HG03354 (cell line): ENCODE measurements around the gene CENPK.
A peak's percentile ranks its signal among the peaks of the same experiment; 100 is the strongest.
"Not testable (repeated sequence)": the region's sequence is repeated elsewhere in the genome, so short reads cannot be mapped to it uniquely, and the experiment has no call there.

Source experiments
- ATAC-seq: cut with Tn5 transposase; IDR thresholded peaks from one replicate; pipeline ENCODE4 v1.9.1; 2021; ENCODE audit warnings: mild to moderate bottlenecking; ENCODE audit not compliant: unreplicated experiment, poor library complexity, severe bottlenecking

CENPK gene

DNA sequence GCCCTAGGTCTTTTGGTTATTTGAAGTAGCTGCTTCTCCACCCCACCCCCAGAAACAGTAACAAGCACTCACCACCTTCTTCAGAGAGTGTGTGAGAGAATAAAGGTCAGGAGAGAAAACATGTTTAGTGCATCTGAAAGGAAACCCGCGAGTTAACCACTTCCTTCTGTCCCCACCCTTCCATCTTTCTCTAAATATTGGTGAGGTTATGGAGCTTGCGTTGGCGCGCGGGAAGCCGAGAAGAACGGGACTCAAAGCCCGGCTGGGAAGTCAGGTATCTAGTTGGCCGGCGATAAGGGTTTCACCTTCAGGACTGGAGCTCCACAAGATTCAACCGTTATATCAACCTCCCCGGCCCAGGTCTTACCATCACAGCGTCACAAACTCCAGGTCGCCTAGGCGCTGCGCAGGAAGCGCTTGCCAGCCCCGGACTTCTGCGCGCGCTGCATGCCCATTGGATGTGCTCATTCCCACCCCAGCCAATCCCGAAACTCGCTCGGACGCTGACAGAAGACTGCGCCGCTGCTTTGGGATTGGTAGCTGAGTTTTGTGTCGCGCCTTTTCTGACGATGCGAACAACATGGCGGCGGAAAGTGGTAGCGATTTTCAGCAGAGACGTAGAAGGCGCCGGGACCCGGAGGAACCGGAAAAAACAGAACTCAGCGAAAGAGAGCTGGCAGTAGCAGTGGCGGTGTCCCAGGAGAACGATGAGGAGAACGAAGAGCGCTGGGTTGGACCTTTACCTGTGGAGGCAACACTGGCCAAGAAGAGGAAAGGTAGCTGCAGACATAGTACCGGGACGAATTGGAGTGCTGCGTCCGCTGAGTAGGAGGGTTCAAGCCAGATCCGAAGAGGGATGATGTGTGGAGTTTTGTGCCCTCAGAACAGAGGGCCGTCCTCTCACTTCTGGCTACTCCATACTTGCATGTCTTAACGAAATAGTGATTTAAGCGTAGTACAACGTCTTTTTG, at the start of gene CENPK, which contains the start of gene PPWD1:
Gene CENPK, minus strand, starts transcription at position 438 of the 971 bp plus-strand sequence. CDS start 8,261 bp downstream, outside the sequence.
Gene PPWD1, plus strand, starts transcription at position 566 of the 971 bp plus-strand sequence. Its CDS starts 15 bp downstream, at position 581.
- peak; percentile 99 for ATAC-seq

- no peak for ATAC-seq
These were observed 49.4 kb upstream of the CENPK start for GRCh38 chr5:65612298-65612907.

GRCh38 chr5:65611524-65611923, 48.6 kb upstream of the CENPK start:
- ATAC-seq, result no peak

GRCh38 chr5:65601761-65602160, 38.8 kb upstream of the CENPK start:
- ATAC-seq, result not testable (repeated sequence)

DNA sequence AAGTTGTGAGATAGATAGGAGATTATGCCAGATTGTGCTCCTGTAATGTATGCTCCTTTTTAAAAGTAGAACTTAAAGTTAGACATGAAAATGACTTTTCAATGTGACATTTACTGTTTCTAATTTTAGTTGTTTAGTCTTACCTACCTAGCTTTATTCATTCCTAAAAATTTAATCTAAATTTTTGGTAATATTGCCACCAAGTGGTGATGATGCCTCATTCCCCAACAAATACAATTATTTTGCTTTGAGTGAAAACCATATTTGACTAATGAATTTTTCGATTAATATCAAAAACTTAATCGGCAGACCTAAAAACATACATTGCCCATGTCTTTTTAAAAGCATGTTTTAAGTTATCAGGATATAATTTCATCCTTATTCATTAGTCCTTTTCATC, 25.7 kb upstream of the CENPK start:
- ATAC-seq, result no peak

DNA sequence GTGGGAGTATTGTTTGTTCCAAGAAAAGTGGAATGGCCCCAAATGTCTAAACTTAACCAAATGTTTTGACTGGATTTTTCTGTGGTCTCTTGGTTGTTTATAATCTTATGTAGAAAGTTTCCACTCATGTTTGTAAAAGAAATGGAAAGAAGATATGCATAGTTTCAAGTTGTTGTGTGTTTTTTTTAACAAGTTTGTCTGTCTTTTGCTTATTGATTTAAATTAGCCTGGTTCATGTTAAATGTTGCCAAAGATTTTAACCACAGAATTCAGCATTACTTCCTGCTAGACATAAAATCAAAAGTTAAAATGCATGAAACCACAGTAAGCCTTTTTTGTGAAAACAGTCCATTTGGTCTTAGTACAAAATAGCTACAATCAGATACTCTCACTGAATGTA, 14.2 kb upstream of the CENPK start:
- ATAC-seq, result no peak

DNA sequence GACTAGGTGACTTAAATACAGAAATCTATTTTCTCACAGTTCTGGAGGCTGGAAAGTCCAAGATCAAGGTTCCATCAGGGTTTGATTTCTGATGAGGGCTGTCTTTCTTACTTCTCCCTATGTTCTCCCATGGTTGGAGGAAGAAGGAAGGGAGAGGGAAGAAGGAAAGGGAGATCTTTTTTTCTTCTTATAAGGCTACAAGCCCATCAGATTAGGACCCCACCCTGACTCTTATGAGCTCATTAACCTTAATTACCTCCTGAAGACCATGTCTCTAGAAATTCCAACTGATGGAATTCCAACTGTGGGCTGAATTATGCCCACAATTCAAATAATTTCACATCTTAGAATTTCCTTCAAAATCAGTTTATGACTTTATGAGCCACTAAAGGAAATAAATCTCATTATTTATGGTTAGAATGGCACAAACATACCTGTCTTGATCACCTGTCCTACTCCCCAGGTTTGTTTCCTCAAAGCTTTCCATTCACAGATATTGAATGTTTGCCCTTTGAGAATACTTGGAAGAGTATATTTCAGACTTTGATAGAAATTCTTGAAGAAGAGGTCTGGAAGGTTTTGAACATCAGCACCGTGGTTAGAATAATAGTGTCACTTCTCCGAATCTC, 7.7 kb upstream of the CENPK start:
- no peak for ATAC-seq

GRCh38 chr5:65566505-65566904, 3.5 kb upstream of the CENPK start:
- no peak for ATAC-seq

DNA sequence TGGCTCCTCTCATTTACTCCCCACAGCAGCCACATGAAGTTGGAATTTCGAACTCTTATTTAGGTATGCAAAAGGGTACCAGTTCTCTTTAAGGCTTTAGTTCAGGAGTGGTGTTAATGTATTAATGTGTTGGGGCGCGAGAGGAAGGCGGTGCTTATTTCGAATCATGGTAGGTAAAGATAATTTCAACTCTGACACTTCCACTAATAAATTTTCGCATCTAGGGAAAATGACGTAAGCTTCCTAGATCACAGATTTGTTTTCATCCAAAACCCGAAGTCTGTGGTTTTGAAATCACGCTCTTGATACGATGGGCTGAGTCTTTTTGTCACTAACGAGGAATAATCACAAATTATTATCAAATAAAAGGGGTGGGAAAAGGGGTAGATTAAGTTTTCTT, 809 bp upstream of the CENPK start:
- ATAC-seq, result no peak

GRCh38 chr5:65556718-65557117, 6.2 kb downstream of the CENPK start:
- no peak for ATAC-seq

DNA sequence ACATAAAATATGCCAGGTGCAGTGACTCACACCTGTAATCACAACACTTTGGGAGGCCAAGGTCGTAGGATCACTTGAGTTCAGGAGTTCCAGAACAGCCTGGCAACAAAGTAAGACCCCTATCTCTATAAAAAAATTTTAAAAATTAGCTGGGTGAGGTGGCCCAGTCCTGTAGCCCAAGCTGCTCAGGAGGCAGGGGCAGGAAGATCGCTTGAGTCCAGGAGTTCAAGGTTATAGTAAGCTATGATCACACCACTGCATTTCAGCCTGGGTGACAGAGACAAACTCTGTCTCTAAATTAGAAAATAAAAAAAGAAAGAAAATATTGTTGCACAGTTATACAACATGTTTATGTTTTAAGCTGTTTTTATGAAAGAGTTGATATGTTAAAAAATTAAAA, 6.8 kb downstream of the CENPK start:
- no peak for ATAC-seq

- ATAC-seq, result no peak
These were observed 7.7 kb downstream of the CENPK start for GRCh38 chr5:65555287-65555686.

- ATAC-seq, result no peak
These were observed 9.0 kb downstream of the CENPK start for GRCh38 chr5:65553941-65554340.

DNA sequence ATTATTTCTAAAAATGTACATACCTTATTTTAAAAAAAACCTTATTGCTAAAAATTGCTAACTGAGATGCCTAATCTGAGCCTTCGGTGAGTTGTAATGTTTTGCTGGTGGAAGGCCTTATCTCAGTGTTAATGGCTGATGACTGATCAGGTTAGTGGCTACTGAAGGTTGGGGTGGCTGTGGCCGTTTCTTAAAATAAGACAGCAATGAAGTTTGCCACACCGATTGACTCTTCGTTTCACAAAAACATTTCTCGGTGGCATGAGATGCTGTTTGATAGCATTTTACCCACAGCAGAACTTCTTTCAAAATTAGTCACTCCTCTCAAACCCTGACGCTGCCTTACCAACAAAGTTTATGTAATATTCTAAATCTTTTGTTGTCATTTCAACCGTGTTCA, 14.7 kb downstream of the CENPK start:
- no peak for ATAC-seq

- no peak for ATAC-seq
These were observed 16.8 kb downstream of the CENPK start for GRCh38 chr5:65546141-65546540.

- no peak for ATAC-seq
These were observed 18.5 kb downstream of the CENPK start for GRCh38 chr5:65544473-65544872.

GRCh38 chr5:65539827-65540226, 23.1 kb downstream of the CENPK start:
- ATAC-seq, result no peak

DNA sequence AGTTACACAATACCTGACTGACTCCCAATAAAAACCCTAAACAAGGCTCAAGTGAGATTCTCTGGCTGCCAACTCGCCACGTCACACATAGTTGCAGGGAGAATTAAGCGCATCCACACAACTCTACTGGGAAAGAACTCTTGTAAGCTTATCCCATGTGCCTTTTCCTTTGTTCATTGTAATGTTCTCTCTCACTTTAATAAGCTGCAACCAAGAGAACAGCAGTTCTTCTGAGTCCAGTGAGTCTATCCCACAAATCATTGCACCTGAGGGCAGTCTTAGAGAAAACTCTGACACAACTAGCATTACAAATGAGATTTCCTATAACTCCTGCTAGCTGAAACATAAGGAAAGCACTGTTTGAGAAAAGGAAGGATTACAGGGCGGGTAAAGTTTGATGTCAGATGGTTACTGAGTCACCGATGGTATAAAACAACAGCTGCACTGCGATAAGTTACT, 27.4 kb downstream of the CENPK start:
- ATAC-seq, result no peak

GRCh38 chr5:65530904-65531303, 32.1 kb downstream of the CENPK start:
- no peak for ATAC-seq

DNA sequence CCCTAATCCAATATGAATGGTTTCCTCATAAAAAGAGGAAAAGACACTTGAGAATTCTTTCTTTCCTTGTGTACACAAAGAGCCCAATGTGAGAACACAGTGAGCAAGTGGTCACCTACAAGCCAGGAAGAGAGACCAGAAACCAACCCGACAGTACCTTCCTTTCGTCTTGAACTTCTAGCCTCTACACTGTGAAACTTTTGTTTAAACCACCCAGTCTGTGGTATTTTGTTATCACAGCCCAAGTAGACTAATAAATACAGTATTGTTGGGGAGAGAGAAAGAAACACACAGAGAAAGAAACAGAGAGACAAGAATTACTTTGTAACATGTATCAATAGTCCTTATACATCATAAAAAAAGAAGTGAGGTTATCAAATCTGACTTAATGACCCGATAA, 37.2 kb downstream of the CENPK start:
- no peak for ATAC-seq
